Coronary artery (tissue), 2 donors: ENCODE results near the gene KIDINS220.

Experiments
- DNase-seq: peaks from one replicate; pipeline ENCODE4 v3.0.0-alpha.2; 2017; ENCODE audit warnings: low spot score
- H3K27ac ChIP-seq, 2 donors: fragments of 200-600 bp; sonication (generic); one replicate each; pipeline ENCODE4 v1.5.1; 2016 to 2019
- H3K4me3 ChIP-seq: fragments of 200-600 bp; sonication (generic); 2 replicates; pipeline ENCODE4 v1.5.1; 2016; ENCODE audit warnings: mild to moderate bottlenecking, moderate library complexity
- TF ChIP-seq, protein P1 (sequence below): fragments of 200-600 bp; sonication (generic); IDR thresholded peaks from one replicate; pipeline ENCODE4 v1.5.1; 2019; ENCODE audit warnings: antibody characterized with exemption

KIDINS220 gene

DNA sequence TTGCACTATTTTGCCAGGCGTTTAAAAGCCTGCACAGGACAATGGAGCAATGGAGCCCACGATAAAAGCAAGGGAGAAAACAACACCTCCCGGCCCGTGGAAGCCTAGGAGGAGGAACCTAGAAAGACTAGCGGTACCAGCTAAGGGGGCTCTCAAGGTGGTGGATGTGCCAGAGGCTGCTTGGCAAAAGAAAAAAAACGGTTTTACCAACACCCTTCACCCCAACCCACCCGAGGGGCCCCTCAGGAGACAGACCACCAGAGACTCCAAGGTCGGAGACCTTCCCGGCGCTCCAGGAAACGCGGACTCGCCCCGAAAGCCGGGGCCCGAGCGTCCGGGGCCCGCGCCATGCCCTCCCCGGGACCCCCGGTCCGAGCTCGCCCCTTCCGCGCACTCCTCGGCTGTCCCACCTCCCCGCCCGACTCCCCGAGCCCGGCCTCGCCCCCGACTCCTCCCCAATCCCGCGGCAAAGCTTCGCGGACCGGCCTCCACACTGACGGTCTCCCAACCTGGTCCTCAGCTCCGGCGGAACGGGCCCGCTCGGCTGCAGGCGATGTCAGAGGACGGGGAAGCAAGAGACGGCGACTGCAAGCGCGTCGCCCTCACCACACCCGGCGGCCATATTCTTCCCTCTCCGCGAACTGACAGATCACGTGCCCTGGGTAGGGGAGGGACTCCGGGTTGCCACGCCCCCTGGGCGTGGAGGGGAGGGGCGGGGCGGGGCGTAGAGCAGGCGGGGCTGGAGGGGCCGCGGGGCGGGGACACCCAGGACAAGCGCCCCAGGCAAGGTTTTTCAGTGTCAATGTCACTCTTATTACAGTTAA lies at the start of gene KIDINS220:
Gene KIDINS220, minus strand, starts transcription at position 643 of the 824 bp plus-strand sequence. CDS start 10,520 bp downstream, outside the sequence.
- H3K4me3 ChIP-seq, result peak within 1 kb of the TSS; percentile 98
- DNase-seq, result peak; percentile 90
- peak within 1 kb of the TSS; percentile 75 to 89 for H3K27ac ChIP-seq
- TF ChIP-seq, protein P1, sequence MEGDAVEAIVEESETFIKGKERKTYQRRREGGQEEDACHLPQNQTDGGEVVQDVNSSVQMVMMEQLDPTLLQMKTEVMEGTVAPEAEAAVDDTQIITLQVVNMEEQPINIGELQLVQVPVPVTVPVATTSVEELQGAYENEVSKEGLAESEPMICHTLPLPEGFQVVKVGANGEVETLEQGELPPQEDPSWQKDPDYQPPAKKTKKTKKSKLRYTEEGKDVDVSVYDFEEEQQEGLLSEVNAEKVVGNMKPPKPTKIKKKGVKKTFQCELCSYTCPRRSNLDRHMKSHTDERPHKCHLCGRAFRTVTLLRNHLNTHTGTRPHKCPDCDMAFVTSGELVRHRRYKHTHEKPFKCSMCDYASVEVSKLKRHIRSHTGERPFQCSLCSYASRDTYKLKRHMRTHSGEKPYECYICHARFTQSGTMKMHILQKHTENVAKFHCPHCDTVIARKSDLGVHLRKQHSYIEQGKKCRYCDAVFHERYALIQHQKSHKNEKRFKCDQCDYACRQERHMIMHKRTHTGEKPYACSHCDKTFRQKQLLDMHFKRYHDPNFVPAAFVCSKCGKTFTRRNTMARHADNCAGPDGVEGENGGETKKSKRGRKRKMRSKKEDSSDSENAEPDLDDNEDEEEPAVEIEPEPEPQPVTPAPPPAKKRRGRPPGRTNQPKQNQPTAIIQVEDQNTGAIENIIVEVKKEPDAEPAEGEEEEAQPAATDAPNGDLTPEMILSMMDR, result no peak

DNA sequence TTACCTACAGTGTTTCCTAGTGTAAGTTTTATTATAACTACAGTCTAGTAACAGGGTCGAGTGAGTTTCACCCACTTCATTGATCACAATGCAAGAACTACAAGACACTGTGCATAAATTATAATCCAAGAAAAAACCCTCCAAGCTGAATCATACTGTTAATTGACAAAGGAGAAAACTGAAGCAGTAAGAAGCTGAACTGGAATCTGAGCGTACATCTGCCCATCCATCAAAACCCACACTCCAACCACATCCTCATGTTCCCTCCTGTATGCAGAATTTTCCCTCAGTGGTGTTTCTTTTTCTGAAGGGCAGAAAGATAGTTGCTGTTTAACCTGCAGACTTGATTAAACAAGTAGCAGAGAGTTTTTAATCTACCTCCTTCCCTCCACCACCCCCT lies 49.5 kb upstream of the KIDINS220 start:
- no peak for DNase-seq
- TF ChIP-seq, protein P1, result no peak
- no peak overlapping the region for H3K4me3 ChIP-seq
- no peak overlapping the region for H3K27ac ChIP-seq

DNA sequence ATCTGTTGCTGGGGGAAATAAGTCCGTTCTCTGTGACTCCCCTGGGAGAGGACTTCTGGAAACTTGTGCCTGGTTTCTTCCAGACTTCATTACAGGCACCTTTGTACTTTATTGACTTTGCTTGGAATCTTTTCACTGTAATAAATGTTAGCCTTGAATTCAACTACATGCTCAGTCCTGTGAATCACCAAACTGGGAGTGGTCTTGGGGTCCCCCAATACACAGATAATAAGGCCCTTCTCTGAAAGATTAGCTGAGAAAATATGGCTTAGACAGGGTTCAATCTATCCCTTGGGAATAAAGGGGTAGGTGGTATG lies 48.7 kb upstream of the KIDINS220 start:
- no peak for DNase-seq
- H3K27ac ChIP-seq, result no peak overlapping the region
- H3K4me3 ChIP-seq, result no peak overlapping the region
- TF ChIP-seq, protein P1, result no peak

DNA sequence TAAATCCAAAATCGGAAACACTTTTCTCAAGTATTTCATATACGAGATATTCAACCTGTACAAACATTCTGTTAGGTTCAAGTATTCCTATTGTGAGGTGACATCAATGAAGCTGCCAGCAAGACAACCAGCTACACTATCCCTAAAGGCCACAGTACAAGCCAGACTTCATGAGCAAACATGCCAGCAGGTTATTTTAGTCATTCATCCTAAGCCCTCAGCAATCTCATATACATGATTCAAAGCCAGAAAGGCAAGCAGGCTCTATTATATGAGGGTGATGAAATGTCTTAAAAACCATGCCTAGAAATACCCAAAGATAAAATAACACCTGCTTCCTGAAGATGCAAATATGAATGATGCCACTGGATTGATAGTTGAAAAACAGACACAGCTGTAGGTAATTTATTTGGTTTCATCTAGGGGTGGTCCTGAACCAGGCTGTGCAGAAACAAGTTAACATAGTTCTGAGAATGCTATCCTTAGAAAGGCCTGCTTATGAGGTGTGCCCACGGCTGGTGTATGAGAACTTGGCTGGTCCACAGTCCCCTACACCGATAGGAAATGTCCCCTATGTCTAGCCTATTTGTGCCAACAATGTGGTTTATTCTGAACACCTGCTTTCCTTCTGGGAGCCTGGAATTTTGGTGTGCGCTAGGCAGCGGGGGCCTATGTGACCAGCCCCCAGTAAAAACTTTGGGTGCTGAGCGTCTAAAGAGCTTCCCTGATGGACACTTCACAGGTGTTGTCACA lies 48.2 kb upstream of the KIDINS220 start:
- TF ChIP-seq, protein P1, result no peak
- no peak for DNase-seq
- Histone ChIP-seq H3K4me3 (no peak overlapping the region), H3K27ac (no peak overlapping the region)

DNA sequence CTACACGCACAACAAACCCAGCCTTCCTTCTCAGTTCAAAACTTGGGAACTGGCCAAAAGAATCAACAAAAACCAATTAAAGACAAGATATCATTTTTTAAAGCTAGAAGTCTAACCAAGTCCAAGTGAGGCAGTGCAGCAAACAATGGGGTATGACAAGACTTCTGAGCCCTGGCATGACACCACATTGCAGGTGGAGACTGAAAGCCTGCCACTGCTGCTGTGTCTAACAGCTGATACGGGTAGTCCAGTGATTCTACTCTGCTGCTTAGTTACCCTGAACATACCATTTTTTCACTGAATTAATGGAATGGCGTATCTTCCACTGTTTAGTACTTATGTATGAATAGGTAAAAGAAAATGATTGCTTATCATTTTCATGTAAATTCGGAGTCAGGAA lies 47.4 kb upstream of the KIDINS220 start:
- TF ChIP-seq, protein P1, result no peak
- no peak overlapping the region for H3K4me3 ChIP-seq
- no peak overlapping the region for H3K27ac ChIP-seq
- DNase-seq, result no peak

DNA sequence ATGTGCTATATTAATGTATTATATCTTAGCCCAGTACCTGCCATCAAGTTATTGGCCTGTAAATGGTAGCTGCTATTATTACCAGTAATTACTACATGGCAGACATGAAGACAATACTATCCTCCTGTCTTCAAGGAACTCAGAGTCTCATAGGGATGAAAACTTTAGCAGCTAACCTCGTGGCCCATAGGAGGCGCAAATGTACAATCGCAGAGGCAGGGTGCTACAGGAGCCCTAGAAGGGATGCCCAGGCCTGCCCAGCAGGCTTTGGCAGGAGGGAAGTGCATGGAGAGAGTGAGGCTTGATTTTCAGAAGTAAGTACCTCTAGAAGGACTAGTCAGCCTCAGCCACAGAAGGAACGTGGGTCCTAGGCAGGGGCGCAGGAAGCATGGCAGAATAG lies 44.7 kb upstream of the KIDINS220 start:
- no peak overlapping the region for H3K4me3 ChIP-seq
- no peak for DNase-seq
- TF ChIP-seq, protein P1, result no peak
- no peak overlapping the region for H3K27ac ChIP-seq

DNA sequence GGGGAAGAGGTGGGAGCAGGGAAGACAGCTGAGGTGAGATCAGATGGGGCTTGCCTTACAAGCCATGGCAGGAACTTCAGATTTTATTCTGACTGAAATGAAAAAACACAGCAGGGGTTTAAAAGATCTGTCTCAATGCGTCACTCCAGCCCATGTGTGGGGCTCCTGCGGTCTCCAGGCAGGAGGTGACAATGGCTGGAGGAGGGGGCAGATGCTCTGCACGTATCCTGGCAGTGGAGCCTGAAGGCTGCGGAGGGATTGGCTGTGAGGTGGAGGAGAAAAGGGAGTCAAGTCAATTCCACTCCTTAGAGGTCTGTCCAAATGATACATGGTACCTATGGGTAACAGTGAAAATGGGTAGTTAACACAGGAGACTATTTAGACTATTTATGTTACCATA lies 40.5 kb upstream of the KIDINS220 start:
- Histone ChIP-seq H3K4me3 (no peak overlapping the region), H3K27ac (no peak overlapping the region)
- no peak for DNase-seq
- TF ChIP-seq, protein P1, result no peak
